ENCODE measurements around the gene VPS4B. TPM values are rescaled to one million over a fixed set of nuclear protein-coding genes. Genes with fewer than 3 reads are reported as not detected.

Gene VPS4B
- total and polyA plus RNA-seq, 2 donors (not counting 1 experiment from before 2014, with no cell fraction given): 14.5 to 93.9 TPM

GRCh38 chr18:63339920-63340484 is 82.3 kb downstream of the VPS4B start:
- no peaks in the 10 kb centered on the region for H3K79me2 ChIP-seq (ENCODE audit: control insufficient read depth, insufficient read depth, low read length)
- intact Hi-C loops (cut with micrococcal nuclease): loop anchor here (1.0 kb wide), 1 partner anchor 324 kb away; no protein-coding TSS in a partner anchor
- H4K20me1 ChIP-seq (ENCODE audit: control insufficient read depth, insufficient read depth, low read length, poor library complexity, severe bottlenecking): no peaks in the 10 kb centered on the region
- no peaks in the 10 kb centered on the region for H3K27me3 ChIP-seq (replicated peaks in 1 of 4; ENCODE audit: control extremely low read depth in 1 of 4, control insufficient read depth in 3 of 4, insufficient read depth in 4 of 4, low read length in 3 of 4)
- ATAC-seq (ENCODE audit: low read depth) (peak; percentile 33), DNase-seq (peak; percentile 62)
- H3K4me3 ChIP-seq (ENCODE audit: control extremely low read depth in 1 of 5, extremely low read depth in 1 of 5, insufficient read depth in 1 of 5, low read depth in 2 of 5, low read length in 4 of 5): no peak overlapping the region
- POLR2A ChIA-PET: no interaction called here
- no peak overlapping the region for H3K4me2 ChIP-seq (replicated peaks; ENCODE audit: low read depth, low read length, poor library complexity, severe bottlenecking)
- TF ChIP-seq, protein P1, sequence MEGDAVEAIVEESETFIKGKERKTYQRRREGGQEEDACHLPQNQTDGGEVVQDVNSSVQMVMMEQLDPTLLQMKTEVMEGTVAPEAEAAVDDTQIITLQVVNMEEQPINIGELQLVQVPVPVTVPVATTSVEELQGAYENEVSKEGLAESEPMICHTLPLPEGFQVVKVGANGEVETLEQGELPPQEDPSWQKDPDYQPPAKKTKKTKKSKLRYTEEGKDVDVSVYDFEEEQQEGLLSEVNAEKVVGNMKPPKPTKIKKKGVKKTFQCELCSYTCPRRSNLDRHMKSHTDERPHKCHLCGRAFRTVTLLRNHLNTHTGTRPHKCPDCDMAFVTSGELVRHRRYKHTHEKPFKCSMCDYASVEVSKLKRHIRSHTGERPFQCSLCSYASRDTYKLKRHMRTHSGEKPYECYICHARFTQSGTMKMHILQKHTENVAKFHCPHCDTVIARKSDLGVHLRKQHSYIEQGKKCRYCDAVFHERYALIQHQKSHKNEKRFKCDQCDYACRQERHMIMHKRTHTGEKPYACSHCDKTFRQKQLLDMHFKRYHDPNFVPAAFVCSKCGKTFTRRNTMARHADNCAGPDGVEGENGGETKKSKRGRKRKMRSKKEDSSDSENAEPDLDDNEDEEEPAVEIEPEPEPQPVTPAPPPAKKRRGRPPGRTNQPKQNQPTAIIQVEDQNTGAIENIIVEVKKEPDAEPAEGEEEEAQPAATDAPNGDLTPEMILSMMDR (IDR thresholded peaks at IDR 0.05): peak; percentile 75
- TF ChIP-seq EZH2 (IDR thresholded peaks at IDR 0.05; ENCODE audit: borderline replicate concordance, insufficient read depth, low read depth, low read length, poor library complexity, severe bottlenecking): no peak
- Mint-ChIP-seq H3K9me3 (ENCODE audit: insufficient read depth) (no peaks in the 10 kb centered on the region), H3K4me1 (no peaks in the 10 kb centered on the region), H3K4me3 (no peak overlapping the region), H3K27ac (no peak overlapping the region), H3K27me3 (no peaks in the 10 kb centered on the region)
- CTCF ChIA-PET: interaction anchor here (0.7 to 8.6 kb wide), 21 partner anchors 8 to 922 kb away, joined by 3 to 90 read pairs (median 4); no protein-coding TSS in a partner anchor
- no peak overlapping the region for H3K27ac ChIP-seq (ENCODE audit: low read length in 2 of 2)
- H2AFZ ChIP-seq (ENCODE audit: insufficient read depth, low read depth, low read length, poor library complexity, severe bottlenecking): no peak overlapping the region
- H3K4me1 ChIP-seq (ENCODE audit: control insufficient read depth in 2 of 2, insufficient read depth in 2 of 2, low read length in 2 of 2): no peaks in the 10 kb centered on the region
- WGBS (ENCODE audit: insufficient coverage): 29% methylated on average over 1 of the region's 4 CpGs
- peaks cover 0 to 29% of the 10 kb centered on the region in 2 experiments for H3K36me3 ChIP-seq (replicated peaks in 1 of 2; ENCODE audit: control extremely low read depth in 1 of 2, control insufficient read depth in 1 of 2, extremely low read depth in 1 of 2, insufficient read depth in 2 of 2, low read length in 1 of 2)
- no peak overlapping the region for H3K9ac ChIP-seq (ENCODE audit: low read length)
- H3K9me3 ChIP-seq (ENCODE audit: control extremely low read depth in 1 of 3, control insufficient read depth in 2 of 3, insufficient read depth in 1 of 3, low read length in 2 of 3): no peaks in the 10 kb centered on the region

Other genes with a start within 250 kb of the VPS4B start
- 141 and 144 TPM in 2 replicates for gene BCL2, start 102.7 kb downstream of the VPS4B start, total RNA-seq
- 27.6 and 34.9 TPM in 2 replicates for gene BCL2, start 102.7 kb downstream of the VPS4B start, polyA plus RNA-seq
- gene KDSR, start 55.3 kb downstream of the VPS4B start, total RNA-seq: 21.1 and 26.4 TPM in 2 replicates
- 6.4 and 10.5 TPM in 2 replicates for gene KDSR, start 55.3 kb downstream of the VPS4B start, polyA plus RNA-seq
- gene SERPINB5, start 54.5 kb upstream of the VPS4B start, total RNA-seq: not detected in 2 replicates
- not detected in 2 replicates for gene SERPINB5, start 54.5 kb upstream of the VPS4B start, polyA plus RNA-seq
- not detected in 2 replicates for gene SERPINB12, start 119.9 kb upstream of the VPS4B start, total RNA-seq
- gene SERPINB12, start 119.9 kb upstream of the VPS4B start, polyA plus RNA-seq: not detected in 2 replicates
- not detected in 2 replicates for gene SERPINB13, start 164.9 kb upstream of the VPS4B start, total RNA-seq
- gene SERPINB13, start 164.9 kb upstream of the VPS4B start, polyA plus RNA-seq: not detected in 2 replicates
- not detected in 2 replicates for gene SERPINB4, start 221.8 kb upstream of the VPS4B start, total RNA-seq
- gene SERPINB4, start 221.8 kb upstream of the VPS4B start, polyA plus RNA-seq: not detected in 2 replicates
- not detected in 2 replicates for gene SERPINB3, start 239.4 kb upstream of the VPS4B start, total RNA-seq
- gene SERPINB3, start 239.4 kb upstream of the VPS4B start, polyA plus RNA-seq: not detected in 2 replicates